Astrocyte (in vitro differentiated cells and primary cell): ENCODE data around the gene BBX. TPM values are rescaled to one million over a fixed set of nuclear protein-coding genes. Genes with fewer than 3 reads are reported as not detected.

ENCODE experiments used
- DNase-seq: peaks from one replicate; pipeline ENCODE4 v3.0.0-alpha.2; 2010; ENCODE audit warnings: low read depth
- FAIRE-seq: peaks from 2 replicates; lab custom pipeline; 2011; peaks lifted over from hg19 to GRCh38; lab: Jason Lieb, UNC
- H2AFZ ChIP-seq: 2 replicates; pipeline ENCODE4 v1.6.0; 2012; ENCODE audit warnings: low read depth, low read length, inconsistent platforms
- H3K27ac ChIP-seq: 2 replicates; pipeline ENCODE4 v1.5.1; 2011; ENCODE audit warnings: low read depth, low read length, inconsistent platforms
- H3K27me3 ChIP-seq: 2 replicates; pipeline ENCODE4 v1.6.0; 2011; ENCODE audit warnings: low read length, inconsistent platforms; ENCODE audit not compliant: insufficient read depth
- H3K36me3 ChIP-seq: 2 replicates; pipeline ENCODE4 v1.5.1; 2011; ENCODE audit warnings: low read length, inconsistent platforms; ENCODE audit not compliant: insufficient read depth
- H3K4me1 ChIP-seq: 2 replicates; pipeline ENCODE4 v1.5.1; 2011; ENCODE audit warnings: low read length, inconsistent platforms; ENCODE audit not compliant: insufficient read depth
- H3K4me2 ChIP-seq: 2 replicates; pipeline ENCODE4 v1.6.0; 2012; ENCODE audit warnings: low read length, inconsistent platforms
- H3K4me3 ChIP-seq: 2 replicates; pipeline ENCODE4 v1.5.1; 2011; ENCODE audit warnings: low read depth, mild to moderate bottlenecking, low read length, inconsistent platforms; ENCODE audit not compliant: insufficient read depth
- H3K79me2 ChIP-seq: 2 replicates; pipeline ENCODE4 v1.6.0; 2012; ENCODE audit warnings: mild to moderate bottlenecking, low read length, inconsistent platforms; ENCODE audit not compliant: insufficient read depth
- H3K9ac ChIP-seq: 2 replicates; pipeline ENCODE4 v1.6.0; 2012; ENCODE audit warnings: mild to moderate bottlenecking, low read length, inconsistent platforms
- H3K9me3 ChIP-seq: 2 replicates; pipeline ENCODE4 v1.5.1; 2012; ENCODE audit warnings: low read depth, mild to moderate bottlenecking, low read length, inconsistent platforms; ENCODE audit not compliant: insufficient read depth
- H4K20me1 ChIP-seq: 2 replicates; pipeline ENCODE4 v1.6.0; 2012; ENCODE audit warnings: low read length, inconsistent platforms; ENCODE audit not compliant: insufficient read depth
- H3K27ac Mint-ChIP-seq: one replicate; pipeline ENCODE4 v1.8.0; 2021; ENCODE audit warnings: mild to moderate bottlenecking, mixed read lengths; ENCODE audit not compliant: unreplicated experiment
- H3K27me3 Mint-ChIP-seq: one replicate; pipeline ENCODE4 v1.8.0; 2021; ENCODE audit warnings: low read depth, mixed read lengths; ENCODE audit not compliant: unreplicated experiment
- H3K36me3 Mint-ChIP-seq: one replicate; pipeline ENCODE4 v1.8.0; 2021; ENCODE audit warnings: low read depth, mixed read lengths; ENCODE audit not compliant: unreplicated experiment
- H3K4me1 Mint-ChIP-seq: one replicate; pipeline ENCODE4 v1.8.0; 2021; ENCODE audit warnings: low read depth, mixed read lengths; ENCODE audit not compliant: unreplicated experiment
- H3K4me3 Mint-ChIP-seq: one replicate; pipeline ENCODE4 v1.8.0; 2021; ENCODE audit warnings: mild to moderate bottlenecking, moderate library complexity, mixed read lengths; ENCODE audit not compliant: unreplicated experiment
- H3K9me3 Mint-ChIP-seq: one replicate; pipeline ENCODE4 v1.8.0; 2021; ENCODE audit warnings: mild to moderate bottlenecking, mixed read lengths; ENCODE audit not compliant: unreplicated experiment
- CTCF ChIP-seq: IDR thresholded peaks from 2 replicates; pipeline ENCODE4 v1.5.1; 2011; ENCODE audit warnings: low read depth, mild to moderate bottlenecking, inconsistent platforms, low read length, moderate library complexity; ENCODE audit not compliant: insufficient read depth
- EZH2 ChIP-seq: IDR thresholded peaks from 2 replicates; pipeline ENCODE4 v1.6.1; 2012; ENCODE audit warnings: mild to moderate bottlenecking, low read length, inconsistent platforms; ENCODE audit not compliant: insufficient read depth
- total RNA-seq: library from RNA; stranded (reverse); gene quantifications from 2 replicates; pipeline ENCODE4 v1.2.1, GENCODE V29; 2021

The BBX gene
- total RNA-seq, 1 donor from 2014 or later = 91.6 TPM

DNA sequence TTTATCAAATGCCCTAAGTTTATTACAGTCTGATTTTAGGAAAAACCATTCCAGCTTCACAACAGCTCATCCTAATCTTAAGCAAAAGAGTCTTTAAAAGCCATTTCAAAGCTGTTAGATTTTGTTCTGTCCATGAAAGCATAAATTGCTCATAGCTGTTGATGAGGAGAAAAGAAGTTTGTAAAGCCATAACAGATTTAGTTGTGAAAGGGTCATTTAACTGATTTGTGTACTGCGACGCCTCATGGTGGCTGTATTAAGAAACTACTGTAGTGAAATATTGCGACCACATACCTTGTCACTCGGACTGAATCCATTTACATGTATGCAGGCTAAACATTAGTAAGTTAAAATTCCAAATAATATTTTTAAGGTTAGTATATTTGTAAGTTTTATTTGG is 20.9 kb downstream of the BBX start:
- Histone ChIP-seq H3K79me2 (peaks cover 13% of the 10 kb centered on the region), H3K4me2 (no peak overlapping the region), H2AFZ (no peak overlapping the region), H3K36me3 (no peaks in the 10 kb centered on the region), H3K4me3 (no peak overlapping the region), H3K27ac (no peak overlapping the region), H3K9ac (no peak overlapping the region), H3K27me3 (no peaks in the 10 kb centered on the region), H3K4me1 (no peaks in the 10 kb centered on the region), H4K20me1 (peaks cover 24% of the 10 kb centered on the region), H3K9me3 (no peaks in the 10 kb centered on the region)
- Mint-ChIP-seq H3K9me3 (no peaks in the 10 kb centered on the region), H3K27ac (no peak overlapping the region), H3K36me3 (peaks cover 8% of the 10 kb centered on the region), H3K4me3 (no peak overlapping the region), H3K4me1 (peaks cover 6% of the 10 kb centered on the region), H3K27me3 (no peaks in the 10 kb centered on the region)
- TF ChIP-seq EZH2 (no peak), CTCF (peak; percentile 23)
- DNase-seq (no peak), FAIRE-seq (no peak)

DNA sequence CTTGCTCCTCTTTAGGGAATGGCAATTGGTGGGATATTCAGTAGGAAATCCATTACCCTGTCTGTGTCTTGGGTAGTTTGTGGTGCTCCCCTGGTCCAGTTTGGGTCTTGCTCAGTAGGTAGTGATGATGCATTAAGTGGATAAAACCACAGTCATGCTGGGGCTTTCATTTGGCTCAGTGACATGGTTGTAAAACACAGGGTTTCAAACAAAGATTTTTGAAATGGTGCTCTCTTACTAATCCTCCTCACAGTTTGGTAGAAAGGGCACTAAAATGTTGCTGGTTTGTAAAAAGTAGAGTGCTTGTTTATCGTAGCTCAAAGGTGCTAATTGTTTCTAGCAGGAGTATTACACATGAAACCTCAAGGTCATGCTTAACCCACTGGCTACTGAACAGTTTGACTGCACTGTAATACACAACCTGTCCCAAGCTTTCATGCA is 22.9 kb downstream of the BBX start:
- H2AFZ ChIP-seq = no peak overlapping the region
- no peaks in the 10 kb centered on the region for H3K4me1 ChIP-seq
- H4K20me1 ChIP-seq = peaks cover 32% of the 10 kb centered on the region
- H3K27ac Mint-ChIP-seq = no peak overlapping the region
- DNase-seq = peak; percentile 49
- H3K4me3 ChIP-seq = no peak overlapping the region
- FAIRE-seq = no peak
- H3K9me3 ChIP-seq = no peaks in the 10 kb centered on the region
- H3K27me3 ChIP-seq = no peaks in the 10 kb centered on the region
- no peaks in the 10 kb centered on the region for H3K27me3 Mint-ChIP-seq
- peaks cover 6% of the 10 kb centered on the region for H3K4me1 Mint-ChIP-seq
- H3K79me2 ChIP-seq = peaks cover 15% of the 10 kb centered on the region
- no peaks in the 10 kb centered on the region for H3K36me3 ChIP-seq
- no peaks in the 10 kb centered on the region for H3K9me3 Mint-ChIP-seq
- H3K36me3 Mint-ChIP-seq = peaks cover 5% of the 10 kb centered on the region
- H3K4me3 Mint-ChIP-seq = no peak overlapping the region
- H3K27ac ChIP-seq = no peak overlapping the region
- no peak overlapping the region for H3K9ac ChIP-seq
- no peak overlapping the region for H3K4me2 ChIP-seq
- TF ChIP-seq EZH2 = no peak
- TF ChIP-seq CTCF = no peak

DNA sequence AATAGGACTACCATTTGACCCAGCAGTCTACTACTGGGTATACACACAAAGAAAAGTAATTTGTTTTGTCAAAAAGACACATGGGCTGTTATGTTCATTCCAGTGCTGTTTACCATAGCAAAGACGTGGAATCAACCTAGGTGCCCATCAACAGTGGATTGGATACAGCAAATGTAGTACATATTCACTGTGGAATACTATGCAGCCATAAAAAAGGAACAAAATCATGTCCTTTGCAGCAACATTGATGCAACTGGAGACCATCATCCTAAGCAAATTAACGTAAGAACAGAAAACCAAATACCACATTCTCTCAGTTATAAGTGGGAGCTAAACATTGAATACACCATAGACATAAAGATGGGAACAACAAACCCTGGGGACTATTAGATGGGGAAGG is 25.8 kb downstream of the BBX start:
- Histone ChIP-seq H3K27ac (no peak overlapping the region), H3K9ac (no peak overlapping the region)
- no peak for FAIRE-seq

More for the DNA sequence above, 25.8 kb downstream of the BBX start:
- Histone ChIP-seq H3K9me3 (no peaks in the 10 kb centered on the region), H4K20me1 (peaks cover 32% of the 10 kb centered on the region), H3K27me3 (no peaks in the 10 kb centered on the region), H3K4me1 (no peaks in the 10 kb centered on the region), H2AFZ (no peak overlapping the region), H3K4me2 (no peak overlapping the region), H3K4me3 (no peak overlapping the region), H3K36me3 (no peaks in the 10 kb centered on the region), H3K79me2 (peaks cover 11% of the 10 kb centered on the region)
- Mint-ChIP-seq H3K4me1 (peaks cover 6% of the 10 kb centered on the region), H3K36me3 (peaks cover 5% of the 10 kb centered on the region), H3K27me3 (no peaks in the 10 kb centered on the region), H3K27ac (no peak overlapping the region), H3K9me3 (no peaks in the 10 kb centered on the region), H3K4me3 (no peak overlapping the region)
- TF ChIP-seq EZH2 = no peak
- TF ChIP-seq CTCF = no peak
- no peak for DNase-seq
